HepG2 (cell line): ENCODE results near the gene DHCR7. TPM values are rescaled to one million over a fixed set of nuclear protein-coding genes. Genes with fewer than 3 reads are reported as not detected.

Experiments
- ATAC-seq: fragments of 200-7000 bp; cut with Tn5 transposase; 3 replicates; pipeline ENCODE4 v1.9.1; 2020; ENCODE audit warnings: mild to moderate bottlenecking, moderate library complexity
- BruUV-seq: library from RNA; stranded (reverse); fragments of 400-500 nt; replicated peaks from 2 replicates; lab custom pipeline; 2021; lab: Mats Ljungman, UMichigan
- CTCF ChIA-PET: fragments of 300-600 bp; formaldehyde crosslinking; extraction: SDS; loops from one replicate; lab custom pipeline; 2021; ENCODE audit warnings: low total read pairs, inconsistent platforms, low intra/inter-chr PET ratio; lab: Yijun Ruan, JAX
- POLR2A ChIA-PET: fragments of 350-600 bp; sonication (Branson Sonifier 250); formaldehyde crosslinking; loops from one replicate; lab custom pipeline; 2020; ENCODE audit warnings: antibody characterized with exemption, inconsistent platforms; lab: Yijun Ruan, JAX
- DNase-seq: peaks from one replicate; pipeline ENCODE4 v3.0.0-alpha.2; 2015; ENCODE audit warnings: low spot score
- FAIRE-seq: peaks from 3 replicates; lab custom pipeline; 2011; peaks lifted over from hg19 to GRCh38; lab: Jason Lieb, UNC
- H2AFZ ChIP-seq: one replicate; pipeline ENCODE4 v1.6.1; 2011; ENCODE audit warnings: low read length, inconsistent platforms
- H3K27ac ChIP-seq: fragments of 300-600 bp; 3 replicates; pipeline ENCODE4 v1.8.0; 2011; ENCODE audit warnings: mixed run types, mild to moderate bottlenecking, mixed read lengths, low read length, inconsistent platforms; ENCODE audit not compliant: insufficient read depth; ENCODE audit errors: extremely low read length
- H3K27me3 ChIP-seq, 2 experiments: fragments of 200-600 bp in 1 of 2; 2 replicates in 1 of 2; 3 replicates in 1 of 2; pipeline versions ENCODE4 v1.6.0 to v1.8.0; 2011; ENCODE audit warnings: low read length in 2 of 2, mild to moderate bottlenecking in 2 of 2, moderate library complexity in 2 of 2, inconsistent platforms in 1 of 2; ENCODE audit not compliant: insufficient read depth in 2 of 2, control insufficient read depth in 1 of 2
- H3K36me3 ChIP-seq, 2 experiments: fragments of 200-600 bp in 1 of 2; replicated peaks in 1 of 2; 2 replicates in 1 of 2; 3 replicates in 1 of 2; pipeline versions ENCODE4 v1.5.1 to v1.8.0; 2011; ENCODE audit warnings: low read length in 2 of 2, inconsistent platforms in 1 of 2; ENCODE audit not compliant: insufficient read depth in 2 of 2, control insufficient read depth in 1 of 2
- H3K4me1 ChIP-seq: 2 replicates; pipeline ENCODE4 v1.5.1; 2012; ENCODE audit warnings: low read length, inconsistent platforms; ENCODE audit not compliant: insufficient read depth
- H3K4me2 ChIP-seq: 2 replicates; pipeline ENCODE4 v1.6.0; 2011; ENCODE audit warnings: low read depth, low read length, inconsistent platforms
- H3K4me3 ChIP-seq, 3 experiments: fragments of 200-600 bp in 1 of 3; sonication (generic), shearing (Covaris generic) in 1 of 3; replicated peaks in 1 of 3; 2 replicates each; pipeline ENCODE4 v1.5.1; 2011 to 2016; ENCODE audit warnings: low read length in 3 of 3, inconsistent platforms in 2 of 3, low read depth in 2 of 3, mild to moderate bottlenecking in 2 of 3, control low read depth in 1 of 3, mixed read lengths in 1 of 3; ENCODE audit not compliant: insufficient read depth in 1 of 3
- H3K79me2 ChIP-seq: one replicate; pipeline ENCODE4 v1.6.1; 2011; ENCODE audit warnings: low read length, inconsistent platforms; ENCODE audit not compliant: insufficient read depth
- H3K9ac ChIP-seq: 2 replicates; pipeline ENCODE4 v1.6.0; 2011; ENCODE audit warnings: mild to moderate bottlenecking, low read depth, low read length, inconsistent platforms; ENCODE audit not compliant: insufficient read depth
- H3K9me3 ChIP-seq: 2 replicates; pipeline ENCODE4 v1.5.1; 2012; ENCODE audit warnings: mild to moderate bottlenecking, low read length
- H4K20me1 ChIP-seq: 2 replicates; pipeline ENCODE4 v1.6.0; 2011; ENCODE audit warnings: inconsistent platforms, mild to moderate bottlenecking, low read length, moderate library complexity; ENCODE audit not compliant: insufficient read depth
- ARHGAP35 ChIP-seq: sonication (generic); formaldehyde crosslinking; IDR thresholded peaks from 2 replicates; pipeline ENCODE4 v1.9.0; 2022; ENCODE audit warnings: mild to moderate bottlenecking, inconsistent platforms, moderate library complexity, missing genetic modification reagents, borderline replicate concordance
- FOXP4 ChIP-seq: sonication (generic); formaldehyde crosslinking; IDR thresholded peaks from 2 replicates; pipeline ENCODE4 v1.4.0; 2020; ENCODE audit warnings: missing genetic modification reagents
- RXRA ChIP-seq: sonication (generic); formaldehyde crosslinking; IDR thresholded peaks from 2 replicates; pipeline ENCODE4 v1.5.1; 2020; ENCODE audit warnings: missing genetic modification reagents
- SMARCE1 ChIP-seq: fragments of 450-650 bp; IDR thresholded peaks from 2 replicates; pipeline ENCODE4 v1.6.1; 2017; ENCODE audit warnings: borderline replicate concordance
- ZNF704 ChIP-seq: sonication (generic); formaldehyde crosslinking; IDR thresholded peaks from 2 replicates; pipeline ENCODE4 v1.8.1; 2023; ENCODE audit warnings: mild to moderate bottlenecking, inconsistent platforms, moderate library complexity, missing genetic modification reagents, borderline replicate concordance
- ZNF83 ChIP-seq: sonication (generic); formaldehyde crosslinking; IDR thresholded peaks from 2 replicates; pipeline ENCODE4 v1.4.0; 2020; ENCODE audit warnings: missing genetic modification reagents, mild to moderate bottlenecking, borderline replicate concordance
- WGBS: methylation state at CpG from one replicate; pipeline ENCODE4 v1.1.6; 2017; ENCODE audit warnings: low lambda C conversion rate; 5-methylcytosine and 5-hydroxymethylcytosine counted together
- in situ Hi-C: cut with HindIII; loops from 2 replicates; pipeline ENCODE4 v1.10.0; 2017; ENCODE audit warnings: low pct_unique_long_range_greater_than_20kb; ENCODE audit not compliant: extremely low pct_ligation_motif_present
- intact Hi-C: fragments of 100-400 bp; cut with micrococcal nuclease; formaldehyde crosslinking; loops from one replicate; pipeline ENCODE4 v1.10.0; 2022; ENCODE audit not compliant: unreplicated experiment
- polyA plus RNA-seq, 8 experiments: library from polyadenylated mRNA; depleted of rRNA in 3 of 8; stranded (reverse) in 7 of 8; unstranded in 1 of 8; fragments of >200 nt; fragmentation: Illumina TruSeq in 4 of 8; extraction: Trizol in 4 of 8; gene quantifications; 2 replicates each; pipeline versions ENCODE4 v1.2.1 to v1.2.3, GENCODE V29; 2011 to 2016; ENCODE audit warnings: low read depth in 4 of 8, missing spikeins in 1 of 8, mixed read lengths in 1 of 8; ENCODE audit not compliant: insufficient read depth in 1 of 8
- total RNA-seq, 5 experiments: library from RNA; depleted of rRNA; stranded (reverse); fragments of >200 nt; fragmentation: Illumina TruSeq; extraction: Trizol; gene quantifications; 2 replicates each; pipeline ENCODE4 v1.2.3, GENCODE V29; 2016; ENCODE audit warnings: low read depth in 1 of 5

Gene DHCR7
- total and polyA plus RNA-seq, 2 of the 13 experiments (the other 11 are each of a cell fraction or from before 2014, with no cell fraction given) = 96.0 to 143 TPM

DNA sequence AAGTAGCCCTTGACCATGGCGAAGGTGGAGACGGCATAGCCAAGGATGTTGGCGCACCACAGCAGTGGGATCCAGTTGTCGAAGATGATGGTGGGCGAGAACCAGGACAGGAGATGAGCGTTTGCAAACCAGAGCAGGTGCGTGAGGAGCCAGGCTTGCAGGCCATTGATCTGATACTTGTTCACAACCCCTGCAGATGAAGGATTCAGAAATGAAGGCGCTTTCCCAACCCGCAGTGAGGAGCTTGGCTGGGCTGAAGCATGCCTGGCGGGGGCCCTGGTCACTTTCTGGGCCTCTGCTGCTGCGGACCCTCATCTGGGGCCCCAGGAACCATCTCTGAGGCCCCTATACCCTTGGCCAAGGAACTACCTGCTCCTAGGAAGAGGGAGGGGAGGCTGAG is 6.9 kb downstream of the DHCR7 start:
- DNase-seq = no peak
- CTCF ChIA-PET = no interaction called here
- POLR2A ChIA-PET = no interaction called here

More for the DNA sequence above, 6.9 kb downstream of the DHCR7 start:
- FAIRE-seq (no peak), ATAC-seq (no peak)
- BruUV-seq = no TSS peak
- Histone ChIP-seq H2AFZ (no peak overlapping the region), H3K36me3 (peaks cover 44 to 87% of the 10 kb centered on the region in 2 experiments), H3K4me2 (no peak overlapping the region), H3K4me3 (no peak overlapping the region), H3K4me1 (peaks cover 17% of the 10 kb centered on the region), H3K79me2 (peaks cover 13% of the 10 kb centered on the region), H3K9me3 (no peaks in the 10 kb centered on the region), H3K27ac (no peak overlapping the region), H3K27me3 (no peaks in the 10 kb centered on the region), H3K9ac (no peak overlapping the region), H4K20me1 (peaks cover 35% of the 10 kb centered on the region; the same call in 1 of the 2 replicates)
- WGBS = 98% methylated on average over 11 of the region's 11 CpGs
- intact Hi-C loops (no loop called here), in situ Hi-C loops (no loop called here)
- TF ChIP-seq ZNF83 (CRISPR knock-in tag) = no peak
- no peak for TF ChIP-seq SMARCE1
- TF ChIP-seq RXRA (CRISPR knock-in tag) = no peak
- no peak for TF ChIP-seq ZNF704 (CRISPR knock-in tag)
- no peak for TF ChIP-seq ARHGAP35 (CRISPR knock-in tag)
- no peak for TF ChIP-seq FOXP4 (CRISPR knock-in tag)
